ENCODE data around the gene FOXP4.

GRCh38 chr6:41568202-41568584, 22.0 kb downstream of the FOXP4 start:
- no peak for TF ChIP-seq EZH2 (IDR thresholded peaks at IDR 0.05; ENCODE audit: insufficient read depth, poor library complexity, severe bottlenecking)
- no peak for TF ChIP-seq EZH2phosphoT487 (IDR thresholded peaks at IDR 0.05; ENCODE audit: insufficient read depth, low read depth)
